Measurements from ENCODE around the gene KIF5B. TPM values are rescaled to one million over a fixed set of nuclear protein-coding genes. Genes with fewer than 3 reads are reported as not detected.

Gene KIF5B
- total RNA-seq, result 91.7 and 107 TPM in 2 replicates

DNA sequence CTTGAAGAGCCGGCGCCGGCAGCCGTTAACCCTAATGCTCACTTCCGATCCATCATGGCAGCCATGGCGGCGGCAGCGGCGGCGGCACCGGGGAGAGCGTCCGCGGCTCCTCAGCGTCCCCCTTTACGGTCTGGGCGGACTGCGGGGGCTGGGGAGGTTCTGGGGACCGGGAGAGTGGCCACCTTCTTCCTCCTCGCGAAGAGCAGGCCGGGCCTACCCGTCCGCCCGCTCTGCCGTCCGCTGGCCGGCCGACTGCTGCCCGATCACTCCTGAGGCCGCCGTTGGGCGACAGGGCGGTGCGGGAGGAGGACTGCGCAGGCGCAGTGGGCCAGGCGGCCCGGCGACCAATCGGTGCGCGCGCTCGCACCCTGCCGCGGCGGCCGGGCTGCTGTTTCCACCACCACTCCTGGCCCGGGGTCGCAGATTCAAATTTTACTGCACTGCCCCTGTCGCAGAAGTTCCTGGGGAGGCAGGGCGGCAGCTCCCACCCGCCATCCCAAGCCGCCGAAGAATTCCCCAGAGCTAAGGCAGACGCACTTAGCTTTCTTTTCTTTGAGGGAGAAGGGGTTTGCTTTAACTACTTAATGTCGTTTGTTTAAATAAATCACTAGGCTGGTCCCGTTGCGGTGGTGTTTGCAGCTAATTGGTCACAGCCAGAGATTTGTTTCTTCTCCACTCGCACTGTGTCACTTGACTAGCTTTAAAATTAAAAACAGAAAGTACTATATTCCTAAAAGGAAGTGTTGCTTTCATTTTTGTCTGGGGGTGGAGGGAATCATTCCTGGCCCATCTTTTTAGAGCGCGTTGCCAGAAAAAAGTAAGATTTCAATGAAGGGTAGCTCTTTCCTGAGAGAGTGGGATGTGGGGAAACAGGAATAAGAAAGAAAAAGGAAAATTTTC, at the start of gene KIF5B:
TSS of gene KIF5B (minus strand) at position 290 of the 900 bp plus-strand sequence. CDS start 452 bp downstream, outside the sequence.

Other genes starting within 250 kb of the KIF5B start
- 7.9 and 13.5 TPM in 2 replicates for gene ARHGAP12, start 127.6 kb downstream of the KIF5B start, total RNA-seq